Chondrocyte (in vitro differentiated cells): Measurements from ENCODE around the gene ROBO4. TPM values are rescaled to one million over a fixed set of nuclear protein-coding genes. Genes with fewer than 3 reads are reported as not detected.
A peak's percentile ranks its signal among the peaks of the same experiment; 100 is the strongest.

ENCODE experiments used
- DNase-seq: peaks from one replicate; pipeline ENCODE4 v3.0.0; 2021; ENCODE audit warnings: mixed read lengths, low spot score
- H3K27ac Mint-ChIP-seq: one replicate; pipeline ENCODE4 v1.8.0; 2021; ENCODE audit warnings: mild to moderate bottlenecking, moderate library complexity, mixed read lengths; ENCODE audit not compliant: unreplicated experiment
- H3K27me3 Mint-ChIP-seq: 2 replicates; pipeline ENCODE4 v1.8.0; 2021; ENCODE audit warnings: low read depth, mixed read lengths
- H3K36me3 Mint-ChIP-seq: 2 replicates; pipeline ENCODE4 v1.8.0; 2021; ENCODE audit warnings: low read depth, mixed read lengths
- H3K4me1 Mint-ChIP-seq: 2 replicates; pipeline ENCODE4 v1.8.0; 2021; ENCODE audit warnings: low read depth, mild to moderate bottlenecking, mixed read lengths
- H3K4me3 Mint-ChIP-seq: one replicate; pipeline ENCODE4 v1.8.0; 2021; ENCODE audit warnings: mild to moderate bottlenecking, moderate library complexity, mixed read lengths; ENCODE audit not compliant: unreplicated experiment
- H3K9me3 Mint-ChIP-seq: 2 replicates; pipeline ENCODE4 v1.8.0; 2021; ENCODE audit warnings: low read depth, mixed read lengths
- CTCF ChIP-seq: fragments of 200-600 bp; sonication (generic); IDR thresholded peaks from 2 replicates; pipeline ENCODE4 v1.5.0; 2021; ENCODE audit warnings: antibody characterized with exemption, mild to moderate bottlenecking, moderate library complexity
- total RNA-seq: library from RNA; stranded (reverse); gene quantifications from 3 replicates; pipeline ENCODE4 v1.2.1, GENCODE V29; 2021

The ROBO4 gene
- total RNA-seq, 1 donor from 2014 or later = not detected

- H3K9me3 Mint-ChIP-seq = no peaks in the 10 kb centered on the region
- peak; percentile 95 for TF ChIP-seq CTCF
- peaks cover 24% of the 10 kb centered on the region for H3K27me3 Mint-ChIP-seq
Measured at GRCh38 chr11:124875943-124876817, 21.5 kb downstream of the ROBO4 start.

GRCh38 chr11:124875401-124875800 lies 22.3 kb downstream of the ROBO4 start:
- no peaks in the 10 kb centered on the region for H3K9me3 Mint-ChIP-seq
- peaks cover 20% of the 10 kb centered on the region for H3K4me1 Mint-ChIP-seq
- H3K27ac Mint-ChIP-seq = no peak overlapping the region
- H3K27me3 Mint-ChIP-seq = peaks cover 32% of the 10 kb centered on the region
- no peak for DNase-seq
- H3K4me3 Mint-ChIP-seq = peak overlapping the region; percentile 67
- peaks cover 3% of the 10 kb centered on the region for H3K36me3 Mint-ChIP-seq
- no peak for TF ChIP-seq CTCF

More at GRCh38 chr11:124875943-124876817, 21.5 kb downstream of the ROBO4 start:
- DNase-seq = no peak
- Mint-ChIP-seq H3K4me3 (peak overlapping the region; percentile 84), H3K4me1 (peaks cover 20% of the 10 kb centered on the region), H3K27ac (peak overlapping the region; percentile 96), H3K36me3 (no peaks in the 10 kb centered on the region)

GRCh38 chr11:124874571-124875255 lies 23.0 kb downstream of the ROBO4 start:
- Mint-ChIP-seq H3K27ac (no peak overlapping the region), H3K4me3 (no peak overlapping the region), H3K4me1 (peaks cover 20% of the 10 kb centered on the region), H3K27me3 (peaks cover 38% of the 10 kb centered on the region), H3K9me3 (no peaks in the 10 kb centered on the region), H3K36me3 (peaks cover 3% of the 10 kb centered on the region)
- no peak for DNase-seq
- TF ChIP-seq CTCF = no peak

GRCh38 chr11:124873951-124874350 lies 23.7 kb downstream of the ROBO4 start:
- no peak overlapping the region for H3K4me3 Mint-ChIP-seq
- H3K27ac Mint-ChIP-seq = no peak overlapping the region
- no peak for TF ChIP-seq CTCF
- no peaks in the 10 kb centered on the region for H3K9me3 Mint-ChIP-seq
- peaks cover 3% of the 10 kb centered on the region for H3K36me3 Mint-ChIP-seq
- DNase-seq = no peak
- peaks cover 45% of the 10 kb centered on the region for H3K27me3 Mint-ChIP-seq
- H3K4me1 Mint-ChIP-seq = peaks cover 20% of the 10 kb centered on the region

- H3K4me3 Mint-ChIP-seq = no peak overlapping the region
- H3K27ac Mint-ChIP-seq = no peak overlapping the region
- H3K27me3 Mint-ChIP-seq = peaks cover 56% of the 10 kb centered on the region
- DNase-seq = no peak
- peaks cover 16% of the 10 kb centered on the region for H3K4me1 Mint-ChIP-seq
- no peaks in the 10 kb centered on the region for H3K9me3 Mint-ChIP-seq
- peaks cover 3% of the 10 kb centered on the region for H3K36me3 Mint-ChIP-seq
- no peak for TF ChIP-seq CTCF
Measured at GRCh38 chr11:124872741-124873140, 24.9 kb downstream of the ROBO4 start.
